ENCODE results near the gene DNMT3B.
"Not testable (repeated sequence)": the region's sequence is repeated elsewhere in the genome, so short reads cannot be mapped to it uniquely, and the experiment has no call there.

DNMT3B gene

GRCh38 chr20:32792316-32792715, 30.1 kb downstream of the DNMT3B start:
- no peak for DNase-seq

- no peak for DNase-seq
These were observed 30.7 kb downstream of the DNMT3B start for GRCh38 chr20:32792731-32793458.

GRCh38 chr20:32796383-32796948, 34.3 kb downstream of the DNMT3B start:
- no peak for DNase-seq

GRCh38 chr20:32796981-32797451, 34.8 kb downstream of the DNMT3B start:
- DNase-seq = no peak

GRCh38 chr20:32797571-32797970, 35.4 kb downstream of the DNMT3B start:
- not testable (repeated sequence) for DNase-seq

- DNase-seq = no peak
These were observed 36.1 kb downstream of the DNMT3B start for GRCh38 chr20:32798046-32798981.

GRCh38 chr20:32803092-32803491, 40.9 kb downstream of the DNMT3B start:
- no peak for DNase-seq

- no peak for DNase-seq
These were observed 42.0 kb downstream of the DNMT3B start for GRCh38 chr20:32804022-32804715.

GRCh38 chr20:32804817-32805216, 42.6 kb downstream of the DNMT3B start:
- DNase-seq = no peak

GRCh38 chr20:32805721-32806120, 43.5 kb downstream of the DNMT3B start:
- no peak for DNase-seq

- DNase-seq = no peak
These were observed 44.2 kb downstream of the DNMT3B start for GRCh38 chr20:32806356-32806755.

- DNase-seq = no peak
These were observed 45.5 kb downstream of the DNMT3B start for GRCh38 chr20:32807706-32808105.

- DNase-seq = no peak
These were observed 46.3 kb downstream of the DNMT3B start for GRCh38 chr20:32808438-32808837.

GRCh38 chr20:32809907-32810306, 47.7 kb downstream of the DNMT3B start:
- DNase-seq = no peak

- no peak for DNase-seq
These were observed 48.8 kb downstream of the DNMT3B start for GRCh38 chr20:32810941-32811340.

GRCh38 chr20:32811886-32812285, 49.7 kb downstream of the DNMT3B start:
- DNase-seq = no peak

- DNase-seq = no peak
These were observed 58.0 kb downstream of the DNMT3B start for GRCh38 chr20:32819992-32820697.

GRCh38 chr20:32820698-32821377, 58.7 kb downstream of the DNMT3B start:
- DNase-seq = no peak

- no peak for DNase-seq
These were observed 60.0 kb downstream of the DNMT3B start for GRCh38 chr20:32822225-32822624.

GRCh38 chr20:32823078-32823477, 60.9 kb downstream of the DNMT3B start:
- DNase-seq = no peak

- no peak for DNase-seq
These were observed 61.8 kb downstream of the DNMT3B start for GRCh38 chr20:32823737-32824588.
